HepG2 (cell line): ENCODE data around the gene SCEL. TPM values are rescaled to one million over a fixed set of nuclear protein-coding genes. Genes with fewer than 3 reads are reported as not detected.

Experiments
- ATAC-seq: fragments of 200-7000 bp; cut with Tn5 transposase; 3 replicates; pipeline ENCODE4 v1.9.1; 2020; ENCODE audit warnings: mild to moderate bottlenecking, moderate library complexity
- BruUV-seq: library from RNA; stranded (reverse); fragments of 400-500 nt; replicated peaks from 2 replicates; lab custom pipeline; 2021; lab: Mats Ljungman, UMichigan
- CTCF ChIA-PET: fragments of 300-600 bp; formaldehyde crosslinking; extraction: SDS; loops from one replicate; lab custom pipeline; 2021; ENCODE audit warnings: low total read pairs, inconsistent platforms, low intra/inter-chr PET ratio; lab: Yijun Ruan, JAX
- POLR2A ChIA-PET: fragments of 350-600 bp; sonication (Branson Sonifier 250); formaldehyde crosslinking; loops from one replicate; lab custom pipeline; 2020; ENCODE audit warnings: antibody characterized with exemption, inconsistent platforms; lab: Yijun Ruan, JAX
- DNase-seq: peaks from one replicate; pipeline ENCODE4 v3.0.0-alpha.2; 2015; ENCODE audit warnings: low spot score
- FAIRE-seq: peaks from 3 replicates; lab custom pipeline; 2011; peaks lifted over from hg19 to GRCh38; lab: Jason Lieb, UNC
- H2AFZ ChIP-seq: one replicate; pipeline ENCODE4 v1.6.1; 2011; ENCODE audit warnings: low read length, inconsistent platforms
- H3K27ac ChIP-seq: fragments of 300-600 bp; 3 replicates; pipeline ENCODE4 v1.8.0; 2011; ENCODE audit warnings: mixed run types, mild to moderate bottlenecking, mixed read lengths, low read length, inconsistent platforms; ENCODE audit not compliant: insufficient read depth; ENCODE audit errors: extremely low read length
- H3K27me3 ChIP-seq, 2 experiments: fragments of 200-600 bp in 1 of 2; 2 replicates in 1 of 2; 3 replicates in 1 of 2; pipeline versions ENCODE4 v1.6.0 to v1.8.0; 2011; ENCODE audit warnings: low read length in 2 of 2, mild to moderate bottlenecking in 2 of 2, moderate library complexity in 2 of 2, inconsistent platforms in 1 of 2; ENCODE audit not compliant: insufficient read depth in 2 of 2, control insufficient read depth in 1 of 2
- H3K36me3 ChIP-seq, 2 experiments: fragments of 200-600 bp in 1 of 2; replicated peaks in 1 of 2; 2 replicates in 1 of 2; 3 replicates in 1 of 2; pipeline versions ENCODE4 v1.5.1 to v1.8.0; 2011; ENCODE audit warnings: low read length in 2 of 2, inconsistent platforms in 1 of 2; ENCODE audit not compliant: insufficient read depth in 2 of 2, control insufficient read depth in 1 of 2
- H3K4me1 ChIP-seq: 2 replicates; pipeline ENCODE4 v1.5.1; 2012; ENCODE audit warnings: low read length, inconsistent platforms; ENCODE audit not compliant: insufficient read depth
- H3K4me2 ChIP-seq: 2 replicates; pipeline ENCODE4 v1.6.0; 2011; ENCODE audit warnings: low read depth, low read length, inconsistent platforms
- H3K4me3 ChIP-seq, 3 experiments: fragments of 200-600 bp in 1 of 3; sonication (generic), shearing (Covaris generic) in 1 of 3; replicated peaks in 1 of 3; 2 replicates each; pipeline ENCODE4 v1.5.1; 2011 to 2016; ENCODE audit warnings: low read length in 3 of 3, inconsistent platforms in 2 of 3, low read depth in 2 of 3, mild to moderate bottlenecking in 2 of 3, control low read depth in 1 of 3, mixed read lengths in 1 of 3; ENCODE audit not compliant: insufficient read depth in 1 of 3
- H3K79me2 ChIP-seq: one replicate; pipeline ENCODE4 v1.6.1; 2011; ENCODE audit warnings: low read length, inconsistent platforms; ENCODE audit not compliant: insufficient read depth
- H3K9ac ChIP-seq: 2 replicates; pipeline ENCODE4 v1.6.0; 2011; ENCODE audit warnings: mild to moderate bottlenecking, low read depth, low read length, inconsistent platforms; ENCODE audit not compliant: insufficient read depth
- H3K9me3 ChIP-seq: 2 replicates; pipeline ENCODE4 v1.5.1; 2012; ENCODE audit warnings: mild to moderate bottlenecking, low read length
- H4K20me1 ChIP-seq: 2 replicates; pipeline ENCODE4 v1.6.0; 2011; ENCODE audit warnings: inconsistent platforms, mild to moderate bottlenecking, low read length, moderate library complexity; ENCODE audit not compliant: insufficient read depth
- ARHGAP35 ChIP-seq: sonication (generic); formaldehyde crosslinking; IDR thresholded peaks from 2 replicates; pipeline ENCODE4 v1.9.0; 2022; ENCODE audit warnings: mild to moderate bottlenecking, inconsistent platforms, moderate library complexity, missing genetic modification reagents, borderline replicate concordance
- CEBPB ChIP-seq: IDR thresholded peaks from 2 replicates; pipeline ENCODE4 v1.6.1; 2011; ENCODE audit warnings: low read depth, low read length, improper control_type of control experiment, borderline replicate concordance
- EED ChIP-seq: sonication (generic); formaldehyde crosslinking; IDR thresholded peaks from 2 replicates; pipeline ENCODE4 v1.5.0; 2020; ENCODE audit warnings: mild to moderate bottlenecking, missing genetic modification reagents
- MTF2 ChIP-seq: sonication (generic); formaldehyde crosslinking; IDR thresholded peaks from 2 replicates; pipeline ENCODE4 v1.5.0; 2020; ENCODE audit warnings: missing genetic modification reagents, borderline replicate concordance
- NR1H2 ChIP-seq: sonication (generic); formaldehyde crosslinking; IDR thresholded peaks from 2 replicates; pipeline ENCODE4 v1.8.1; 2022; ENCODE audit warnings: low read depth, missing genetic modification reagents, borderline replicate concordance
- POGZ ChIP-seq: sonication (generic); formaldehyde crosslinking; IDR thresholded peaks from 2 replicates; pipeline ENCODE4 v1.4.0; 2020; ENCODE audit warnings: mild to moderate bottlenecking, missing genetic modification reagents
- RBM22 ChIP-seq: fragments of 200-400 bp; formaldehyde crosslinking; optimal IDR thresholded peaks from 2 replicates; pipeline ENCODE3; 2017; ENCODE audit warnings: mild to moderate bottlenecking, low read length, moderate library complexity
- SP4 ChIP-seq: sonication (generic); formaldehyde crosslinking; IDR thresholded peaks from 2 replicates; pipeline ENCODE4 v1.8.1; 2023; ENCODE audit warnings: mild to moderate bottlenecking, missing genetic modification reagents
- ZNF674 ChIP-seq: sonication (generic); formaldehyde crosslinking; IDR thresholded peaks from 2 replicates; pipeline ENCODE4 v1.5.0; 2020; ENCODE audit warnings: low read depth, mild to moderate bottlenecking, missing genetic modification reagents
- ZNF746 ChIP-seq: sonication (generic); formaldehyde crosslinking; IDR thresholded peaks from 2 replicates; pipeline ENCODE4 v1.8.0; 2022; ENCODE audit warnings: mild to moderate bottlenecking, missing genetic modification reagents
- ZNF781 ChIP-seq: sonication (generic); formaldehyde crosslinking; IDR thresholded peaks from 2 replicates; pipeline ENCODE4 v1.5.1; 2020; ENCODE audit warnings: borderline replicate concordance, mild to moderate bottlenecking, missing genetic modification reagents; ENCODE audit errors: not compliant biosample characterization
- WGBS: methylation state at CpG from one replicate; pipeline ENCODE4 v1.1.6; 2017; ENCODE audit warnings: low lambda C conversion rate; 5-methylcytosine and 5-hydroxymethylcytosine counted together
- in situ Hi-C: cut with HindIII; loops from 2 replicates; pipeline ENCODE4 v1.10.0; 2017; ENCODE audit warnings: low pct_unique_long_range_greater_than_20kb; ENCODE audit not compliant: extremely low pct_ligation_motif_present
- intact Hi-C: fragments of 100-400 bp; cut with micrococcal nuclease; formaldehyde crosslinking; loops from one replicate; pipeline ENCODE4 v1.10.0; 2022; ENCODE audit not compliant: unreplicated experiment
- polyA plus RNA-seq, 8 experiments: library from polyadenylated mRNA; depleted of rRNA in 3 of 8; stranded (reverse) in 7 of 8; unstranded in 1 of 8; fragments of >200 nt; fragmentation: Illumina TruSeq in 4 of 8; extraction: Trizol in 4 of 8; gene quantifications; 2 replicates each; pipeline versions ENCODE4 v1.2.1 to v1.2.3, GENCODE V29; 2011 to 2016; ENCODE audit warnings: low read depth in 4 of 8, missing spikeins in 1 of 8, mixed read lengths in 1 of 8; ENCODE audit not compliant: insufficient read depth in 1 of 8
- total RNA-seq, 5 experiments: library from RNA; depleted of rRNA; stranded (reverse); fragments of >200 nt; fragmentation: Illumina TruSeq; extraction: Trizol; gene quantifications; 2 replicates each; pipeline ENCODE4 v1.2.3, GENCODE V29; 2016; ENCODE audit warnings: low read depth in 1 of 5
- TF ChIP-seq, protein P1 (sequence below): sonication (generic); formaldehyde crosslinking; IDR thresholded peaks from 2 replicates; pipeline ENCODE4 v1.5.0; 2020; ENCODE audit warnings: mild to moderate bottlenecking, missing genetic modification reagents
- TF ChIP-seq, protein P2 (sequence below): fragments of 450-650 bp; IDR thresholded peaks from 2 replicates; pipeline ENCODE4 v1.6.1; 2017; ENCODE audit warnings: mild to moderate bottlenecking
- TF ChIP-seq, protein P3 (sequence below): sonication (generic); formaldehyde crosslinking; IDR thresholded peaks from 2 replicates; pipeline ENCODE4 v1.8.1; 2022; ENCODE audit warnings: mild to moderate bottlenecking, missing genetic modification reagents

SCEL gene
- total and polyA plus RNA-seq, 2 of the 13 experiments (the other 11 are each of a cell fraction or from before 2014, with no cell fraction given), result not detected

DNA sequence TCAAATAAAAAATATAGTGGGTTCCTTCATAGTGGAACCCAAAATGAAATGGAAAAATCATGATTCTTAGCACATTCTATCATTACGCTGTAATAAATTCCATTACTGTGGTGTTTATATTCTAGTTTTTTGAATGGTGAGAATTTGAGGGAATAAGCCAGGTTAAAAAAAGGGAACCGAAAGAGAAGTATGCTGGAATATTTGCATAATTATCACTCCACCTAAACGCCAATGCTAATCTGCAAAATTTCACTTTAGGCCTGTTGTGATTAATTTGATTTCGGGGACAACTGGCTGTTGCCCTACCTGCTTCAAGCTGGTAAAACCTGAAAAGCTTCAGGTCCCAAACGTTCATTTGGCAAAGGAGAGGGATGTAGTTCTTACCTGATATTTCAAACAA, 32.1 kb upstream of the SCEL start:
- Histone ChIP-seq H4K20me1 (no peaks in the 10 kb centered on the region), H3K9ac (no peak overlapping the region), H3K4me1 (no peaks in the 10 kb centered on the region), H2AFZ (no peak overlapping the region), H3K79me2 (no peaks in the 10 kb centered on the region), H3K27ac (no peak overlapping the region), H3K4me3 (no peak overlapping the region), H3K36me3 (no peaks in the 10 kb centered on the region), H3K9me3 (no peaks in the 10 kb centered on the region), H3K4me2 (no peak overlapping the region), H3K27me3 (no peaks in the 10 kb centered on the region)
- no peak for FAIRE-seq
- ATAC-seq, result no peak
- DNase-seq, result no peak
- 21% methylated on average over 5 of the region's 5 CpGs for WGBS
- in situ Hi-C loops (no loop called here), intact Hi-C loops (no loop called here)
- TF ChIP-seq, protein P1, sequence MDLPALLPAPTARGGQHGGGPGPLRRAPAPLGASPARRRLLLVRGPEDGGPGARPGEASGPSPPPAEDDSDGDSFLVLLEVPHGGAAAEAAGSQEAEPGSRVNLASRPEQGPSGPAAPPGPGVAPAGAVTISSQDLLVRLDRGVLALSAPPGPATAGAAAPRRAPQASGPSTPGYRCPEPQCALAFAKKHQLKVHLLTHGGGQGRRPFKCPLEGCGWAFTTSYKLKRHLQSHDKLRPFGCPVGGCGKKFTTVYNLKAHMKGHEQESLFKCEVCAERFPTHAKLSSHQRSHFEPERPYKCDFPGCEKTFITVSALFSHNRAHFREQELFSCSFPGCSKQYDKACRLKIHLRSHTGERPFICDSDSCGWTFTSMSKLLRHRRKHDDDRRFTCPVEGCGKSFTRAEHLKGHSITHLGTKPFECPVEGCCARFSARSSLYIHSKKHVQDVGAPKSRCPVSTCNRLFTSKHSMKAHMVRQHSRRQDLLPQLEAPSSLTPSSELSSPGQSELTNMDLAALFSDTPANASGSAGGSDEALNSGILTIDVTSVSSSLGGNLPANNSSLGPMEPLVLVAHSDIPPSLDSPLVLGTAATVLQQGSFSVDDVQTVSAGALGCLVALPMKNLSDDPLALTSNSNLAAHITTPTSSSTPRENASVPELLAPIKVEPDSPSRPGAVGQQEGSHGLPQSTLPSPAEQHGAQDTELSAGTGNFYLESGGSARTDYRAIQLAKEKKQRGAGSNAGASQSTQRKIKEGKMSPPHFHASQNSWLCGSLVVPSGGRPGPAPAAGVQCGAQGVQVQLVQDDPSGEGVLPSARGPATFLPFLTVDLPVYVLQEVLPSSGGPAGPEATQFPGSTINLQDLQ (CRISPR knock-in tag), result no peak
- no peak for TF ChIP-seq POGZ
- TF ChIP-seq, protein P2, sequence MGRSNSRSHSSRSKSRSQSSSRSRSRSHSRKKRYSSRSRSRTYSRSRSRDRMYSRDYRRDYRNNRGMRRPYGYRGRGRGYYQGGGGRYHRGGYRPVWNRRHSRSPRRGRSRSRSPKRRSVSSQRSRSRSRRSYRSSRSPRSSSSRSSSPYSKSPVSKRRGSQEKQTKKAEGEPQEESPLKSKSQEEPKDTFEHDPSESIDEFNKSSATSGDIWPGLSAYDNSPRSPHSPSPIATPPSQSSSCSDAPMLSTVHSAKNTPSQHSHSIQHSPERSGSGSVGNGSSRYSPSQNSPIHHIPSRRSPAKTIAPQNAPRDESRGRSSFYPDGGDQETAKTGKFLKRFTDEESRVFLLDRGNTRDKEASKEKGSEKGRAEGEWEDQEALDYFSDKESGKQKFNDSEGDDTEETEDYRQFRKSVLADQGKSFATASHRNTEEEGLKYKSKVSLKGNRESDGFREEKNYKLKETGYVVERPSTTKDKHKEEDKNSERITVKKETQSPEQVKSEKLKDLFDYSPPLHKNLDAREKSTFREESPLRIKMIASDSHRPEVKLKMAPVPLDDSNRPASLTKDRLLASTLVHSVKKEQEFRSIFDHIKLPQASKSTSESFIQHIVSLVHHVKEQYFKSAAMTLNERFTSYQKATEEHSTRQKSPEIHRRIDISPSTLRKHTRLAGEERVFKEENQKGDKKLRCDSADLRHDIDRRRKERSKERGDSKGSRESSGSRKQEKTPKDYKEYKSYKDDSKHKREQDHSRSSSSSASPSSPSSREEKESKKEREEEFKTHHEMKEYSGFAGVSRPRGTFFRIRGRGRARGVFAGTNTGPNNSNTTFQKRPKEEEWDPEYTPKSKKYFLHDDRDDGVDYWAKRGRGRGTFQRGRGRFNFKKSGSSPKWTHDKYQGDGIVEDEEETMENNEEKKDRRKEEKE, result no peak
- no peak for TF ChIP-seq MTF2 (CRISPR knock-in tag)
- no peak for TF ChIP-seq RBM22
- TF ChIP-seq CEBPB, result no peak
- no peak for TF ChIP-seq NR1H2 (CRISPR knock-in tag)
- TF ChIP-seq SP4 (CRISPR knock-in tag), result no peak
- no peak for TF ChIP-seq ZNF746 (CRISPR knock-in tag)
- TF ChIP-seq ARHGAP35, result no peak
- TF ChIP-seq, protein P3, sequence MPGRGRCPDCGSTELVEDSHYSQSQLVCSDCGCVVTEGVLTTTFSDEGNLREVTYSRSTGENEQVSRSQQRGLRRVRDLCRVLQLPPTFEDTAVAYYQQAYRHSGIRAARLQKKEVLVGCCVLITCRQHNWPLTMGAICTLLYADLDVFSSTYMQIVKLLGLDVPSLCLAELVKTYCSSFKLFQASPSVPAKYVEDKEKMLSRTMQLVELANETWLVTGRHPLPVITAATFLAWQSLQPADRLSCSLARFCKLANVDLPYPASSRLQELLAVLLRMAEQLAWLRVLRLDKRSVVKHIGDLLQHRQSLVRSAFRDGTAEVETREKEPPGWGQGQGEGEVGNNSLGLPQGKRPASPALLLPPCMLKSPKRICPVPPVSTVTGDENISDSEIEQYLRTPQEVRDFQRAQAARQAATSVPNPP (CRISPR knock-in tag), result no peak
- no peak for TF ChIP-seq EED (CRISPR knock-in tag)
- no peak for TF ChIP-seq ZNF781
- TF ChIP-seq ZNF674 (CRISPR knock-in tag), result no peak
- BruUV-seq, result no TSS peak
- CTCF ChIA-PET, result no interaction called here
- POLR2A ChIA-PET, result no interaction called here
